Esophagus muscularis mucosa (tissue), 4 donors: ENCODE results near the gene ATRIP. TPM values are rescaled to one million over a fixed set of nuclear protein-coding genes. Genes with fewer than 3 reads are reported as not detected.
"Not testable (repeated sequence)": the region's sequence is repeated elsewhere in the genome, so short reads cannot be mapped to it uniquely, and the experiment has no call there.

Experiments
- DNase-seq: peaks from one replicate; pipeline ENCODE4 v3.0.0-alpha.2; 2017; ENCODE audit errors: extremely low spot score
- H3K27ac ChIP-seq, 4 donors: fragments of 200-600 bp; sonication (generic); replicated peaks in 1 of 4; 1 replicate in 3 of 4; 2 replicates in 1 of 4; pipeline ENCODE4 v1.5.1; 2016 to 2019; ENCODE audit warnings: mild to moderate bottlenecking in 1 of 4
- H3K27me3 ChIP-seq, 4 donors: fragments of 200-600 bp; sonication (generic); one replicate each; pipeline versions ENCODE4 v1.5.1 to v1.6.0; 2016 to 2019
- H3K36me3 ChIP-seq, 4 donors: fragments of 200-600 bp; sonication (generic); one replicate each; pipeline ENCODE4 v1.5.1; 2016 to 2019
- H3K4me1 ChIP-seq, 4 donors: fragments of 200-600 bp; sonication (generic); one replicate each; pipeline ENCODE4 v1.5.1; 2016 to 2019
- H3K4me3 ChIP-seq, 4 donors: fragments of 200-600 bp; sonication (generic); 1 replicate in 2 of 4; 2 replicates in 2 of 4; pipeline ENCODE4 v1.5.1; 2016 to 2019; ENCODE audit warnings: mild to moderate bottlenecking in 4 of 4, moderate library complexity in 1 of 4
- H3K9me3 ChIP-seq, 4 donors: fragments of 200-600 bp; sonication (generic); 1 replicate in 3 of 4; 2 replicates in 1 of 4; pipeline ENCODE4 v1.5.1; 2016 to 2019
- CTCF ChIP-seq, 3 experiments: fragments of 200-600 bp in 2 of 3; fragments of 450-650 bp in 1 of 3; sonication (generic) in 2 of 3; IDR thresholded peaks; one replicate each; pipeline ENCODE4 v1.5.1; 2017 to 2019; ENCODE audit warnings: antibody characterized with exemption in 3 of 3, mild to moderate bottlenecking in 2 of 3, moderate library complexity in 1 of 3
- EP300 ChIP-seq: sonication (generic); formaldehyde crosslinking; IDR thresholded peaks from one replicate; pipeline ENCODE4 v1.6.1; 2017; ENCODE audit warnings: antibody characterized with exemption
- POLR2A ChIP-seq: fragments of 450-650 bp; IDR thresholded peaks from one replicate; pipeline ENCODE4 v1.6.1; 2017; ENCODE audit warnings: antibody characterized with exemption, moderate library complexity, mild to moderate bottlenecking, low read depth
- POLR2AphosphoS5 ChIP-seq, 2 donors: sonication (generic); formaldehyde crosslinking; IDR thresholded peaks; one replicate each; pipeline ENCODE4 v1.6.1; 2017; ENCODE audit warnings: antibody characterized with exemption in 2 of 2
- WGBS: methylation state at CpG from one replicate; pipeline ENCODE4 v1.1.5; 2018; 5-methylcytosine and 5-hydroxymethylcytosine counted together
- intact Hi-C: fragments of 100-400 bp; cut with DNase I; formaldehyde crosslinking; loops from one replicate; pipeline ENCODE4 v1.15.1; 2023
- total RNA-seq, 4 donors: library from RNA; depleted of rRNA; stranded (reverse); fragments of >200 nt; gene quantifications; one replicate each; pipeline versions ENCODE4 v1.1.0 to v1.2.1, GENCODE V29; 2016

The ATRIP gene
- total RNA-seq, 4 donors from 2014 or later, result 4.2 to 8.5 (median 5.3) TPM

GRCh38 chr3:48473617-48473952 is 27.0 kb downstream of the ATRIP start:
- Histone ChIP-seq H3K27me3 (no peaks in the 10 kb centered on the region), H3K27ac (peak overlapping the region; percentile 89 to 97 (median 94)), H3K36me3 (peaks cover 3 to 40% (median 24%) of the 10 kb centered on the region in 4 donors), H3K4me3 (peak overlapping the region; percentile 59 to 83 (median 70)), H3K4me1 (peaks cover 46 to 48% (median 47%) of the 10 kb centered on the region in 4 donors), H3K9me3 (no peaks in the 10 kb centered on the region)
- TF ChIP-seq POLR2AphosphoS5 (IDR thresholded peaks at IDR 0.05) (no peak), CTCF (IDR thresholded peaks at IDR 0.05) (no peak), EP300 (no peak), POLR2A (no peak)
- no peak for DNase-seq
- intact Hi-C loops, result no loop called here
- WGBS, result 70% methylated on average over 5 of the region's 5 CpGs

GRCh38 chr3:48474031-48474430 is 27.5 kb downstream of the ATRIP start:
- WGBS, result 94% methylated on average over 4 of the region's 4 CpGs
- DNase-seq, H3K9me3 ChIP-seq, H3K4me3 ChIP-seq, H3K27me3 ChIP-seq, intact Hi-C loops: not testable (repeated sequence)
- Histone ChIP-seq H3K27ac (peak overlapping the region; percentile 89 to 97 (median 94)), H3K4me1 (peaks cover 41 to 43% (median 42%) of the 10 kb centered on the region in 4 donors), H3K36me3 (peaks cover 0 to 40% (median 22%) of the 10 kb centered on the region in 4 donors)

- no peak overlapping the region for H3K27ac ChIP-seq
- WGBS, result 71% methylated on average over 4 of the region's 4 CpGs
Measured at GRCh38 chr3:48474619-48475018, 28.1 kb downstream of the ATRIP start.

GRCh38 chr3:48475188-48475587 is 28.7 kb downstream of the ATRIP start:
- no peak for DNase-seq
- TF ChIP-seq POLR2A, result no peak
- TF ChIP-seq POLR2AphosphoS5 (IDR thresholded peaks at IDR 0.05), result no peak
- TF ChIP-seq CTCF (IDR thresholded peaks at IDR 0.05), result no peak
- TF ChIP-seq EP300, result no peak
- intact Hi-C loops, result no loop called here
- 81% methylated on average over 7 of the region's 11 CpGs for WGBS
- H3K27me3 ChIP-seq, result no peaks in the 10 kb centered on the region
- H3K4me1 ChIP-seq, result peaks cover 30 to 32% (median 31%) of the 10 kb centered on the region in 4 donors
- no peak overlapping the region for H3K4me3 ChIP-seq
- H3K9me3 ChIP-seq, result no peaks in the 10 kb centered on the region
- H3K27ac ChIP-seq, result no peak overlapping the region
- peaks cover 0 to 34% (median 14%) of the 10 kb centered on the region in 4 donors for H3K36me3 ChIP-seq

More at GRCh38 chr3:48474619-48475018, 28.1 kb downstream of the ATRIP start:
- intact Hi-C loops, result no loop called here
- no peak for DNase-seq
- Histone ChIP-seq H3K4me3 (no peak overlapping the region), H3K36me3 (peaks cover 0 to 40% (median 17%) of the 10 kb centered on the region in 4 donors), H3K4me1 (peaks cover 35 to 37% (median 37%) of the 10 kb centered on the region in 4 donors), H3K9me3 (no peaks in the 10 kb centered on the region), H3K27me3 (no peaks in the 10 kb centered on the region)
- no peak for TF ChIP-seq POLR2AphosphoS5 (IDR thresholded peaks at IDR 0.05)
- TF ChIP-seq POLR2A, result no peak
- no peak for TF ChIP-seq CTCF (IDR thresholded peaks at IDR 0.05)
- no peak for TF ChIP-seq EP300

GRCh38 chr3:48476426-48477053 is 30.0 kb downstream of the ATRIP start:
- TF ChIP-seq CTCF (IDR thresholded peaks at IDR 0.05) (no peak), POLR2AphosphoS5 (IDR thresholded peaks at IDR 0.05) (no peak), EP300 (no peak), POLR2A (no peak)
- H3K4me3 ChIP-seq, result no peak overlapping the region
- no peaks in the 10 kb centered on the region for H3K27me3 ChIP-seq
- no peak for DNase-seq
- H3K27ac ChIP-seq, result no peak overlapping the region
- H3K9me3 ChIP-seq, result no peaks in the 10 kb centered on the region
- peaks cover 0 to 31% (median 15%) of the 10 kb centered on the region in 4 donors for H3K36me3 ChIP-seq
- 91% methylated on average over 9 of the region's 9 CpGs for WGBS
- intact Hi-C loops, result no loop called here
- peaks cover 16 to 18% (median 18%) of the 10 kb centered on the region in 4 donors for H3K4me1 ChIP-seq
